GM23248 (cell line): Measurements from ENCODE around the gene CTNS.

Source experiments
- EZH2 ChIP-seq: fragments of 200-600 bp; sonication (generic); IDR thresholded peaks from 2 replicates; pipeline ENCODE4 v1.6.1; 2018; ENCODE audit warnings: antibody characterized with exemption, mild to moderate bottlenecking; ENCODE audit not compliant: insufficient read depth, poor library complexity, severe bottlenecking
- EZH2phosphoT487 ChIP-seq: fragments of 200-600 bp; sonication (generic); IDR thresholded peaks from 2 replicates; pipeline ENCODE4 v1.6.1; 2018; ENCODE audit warnings: antibody characterized with exemption, moderate library complexity, mild to moderate bottlenecking, low read depth; ENCODE audit not compliant: insufficient read depth

- TF ChIP-seq EZH2phosphoT487 (no peak), EZH2 (no peak)
Observed at GRCh38 chr17:3657588-3657869, 21.0 kb downstream of the CTNS start.
